ENCODE measurements around the gene ARHGAP26.

- TF ChIP-seq CTCF (IDR thresholded peaks at IDR 0.05) (no peak), POLR2A (IDR thresholded peaks at IDR 0.05) (no peak)
Observed at GRCh38 chr5:142894749-142895148, 124.6 kb downstream of the ARHGAP26 start.
